A673 (cell line): ENCODE data around the gene MPZL2.

Experiments
- EZH2 ChIP-seq: fragments of 200-600 bp; sonication (generic); IDR thresholded peaks from 2 replicates; pipeline ENCODE4 v1.6.1; 2017; ENCODE audit warnings: borderline replicate concordance, low read depth, mild to moderate bottlenecking, mixed read lengths, antibody characterized with exemption, low read length; ENCODE audit not compliant: poor library complexity, severe bottlenecking
- TF ChIP-seq, protein P1 (sequence below): fragments of 300-800, 200-600 bp; sonication (generic); conservative IDR thresholded peaks from 2 replicates; pipeline ENCODE4 v1.5.1; 2017; ENCODE audit warnings: low read depth, mild to moderate bottlenecking, antibody characterized with exemption, low read length, moderate library complexity, mixed read lengths

DNA sequence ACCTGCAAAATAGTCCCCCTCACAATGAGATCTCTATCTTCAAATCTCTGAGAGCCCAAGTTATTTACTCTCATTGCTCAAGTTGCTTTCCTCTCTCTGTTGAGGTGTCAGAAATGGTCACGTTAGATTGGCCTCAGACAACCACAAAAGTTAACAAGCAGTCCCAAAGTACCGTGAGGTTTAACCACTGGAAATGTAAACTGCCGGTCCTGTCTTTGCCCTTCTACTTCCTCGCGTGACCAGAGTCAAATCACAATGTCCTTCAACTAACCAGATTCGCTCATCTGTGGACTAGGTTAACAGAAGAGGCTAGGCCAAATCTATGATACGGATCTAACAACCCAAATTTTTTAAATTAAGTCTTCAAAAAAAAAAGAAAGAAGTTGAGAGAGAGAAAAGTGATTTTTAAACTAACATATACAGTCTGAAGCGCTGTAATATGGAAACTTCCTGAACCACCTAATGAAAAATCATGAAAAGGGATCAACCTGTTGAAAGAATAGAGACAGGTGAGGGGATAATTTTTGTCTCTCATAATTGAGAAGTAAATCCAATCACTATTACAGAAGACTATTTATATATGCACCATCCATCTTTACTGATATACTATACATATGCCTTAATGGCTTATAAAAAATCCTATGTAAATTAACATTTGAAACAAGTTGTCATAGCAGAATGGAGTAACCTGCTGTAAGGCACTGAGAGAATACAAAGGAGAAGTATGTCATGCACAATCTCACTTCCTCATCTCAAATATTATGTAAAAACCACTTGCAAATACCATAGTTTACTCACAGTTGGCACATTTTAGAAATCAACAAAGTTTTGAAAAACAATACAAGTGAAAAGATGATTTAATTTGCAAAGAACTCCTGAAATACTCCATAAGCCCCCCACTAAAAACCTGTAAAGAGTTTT, 36.0 kb downstream of the MPZL2 start:
- TF ChIP-seq, protein P1, sequence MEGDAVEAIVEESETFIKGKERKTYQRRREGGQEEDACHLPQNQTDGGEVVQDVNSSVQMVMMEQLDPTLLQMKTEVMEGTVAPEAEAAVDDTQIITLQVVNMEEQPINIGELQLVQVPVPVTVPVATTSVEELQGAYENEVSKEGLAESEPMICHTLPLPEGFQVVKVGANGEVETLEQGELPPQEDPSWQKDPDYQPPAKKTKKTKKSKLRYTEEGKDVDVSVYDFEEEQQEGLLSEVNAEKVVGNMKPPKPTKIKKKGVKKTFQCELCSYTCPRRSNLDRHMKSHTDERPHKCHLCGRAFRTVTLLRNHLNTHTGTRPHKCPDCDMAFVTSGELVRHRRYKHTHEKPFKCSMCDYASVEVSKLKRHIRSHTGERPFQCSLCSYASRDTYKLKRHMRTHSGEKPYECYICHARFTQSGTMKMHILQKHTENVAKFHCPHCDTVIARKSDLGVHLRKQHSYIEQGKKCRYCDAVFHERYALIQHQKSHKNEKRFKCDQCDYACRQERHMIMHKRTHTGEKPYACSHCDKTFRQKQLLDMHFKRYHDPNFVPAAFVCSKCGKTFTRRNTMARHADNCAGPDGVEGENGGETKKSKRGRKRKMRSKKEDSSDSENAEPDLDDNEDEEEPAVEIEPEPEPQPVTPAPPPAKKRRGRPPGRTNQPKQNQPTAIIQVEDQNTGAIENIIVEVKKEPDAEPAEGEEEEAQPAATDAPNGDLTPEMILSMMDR, result no peak
- no peak for TF ChIP-seq EZH2
